HG03196 (cell line): ENCODE data around the gene FGA.
A peak's percentile ranks its signal among the peaks of the same experiment; 100 is the strongest.

Experiments used
- ATAC-seq: cut with Tn5 transposase; IDR thresholded peaks from one replicate; pipeline ENCODE4 v1.9.1; 2021; ENCODE audit not compliant: unreplicated experiment

FGA gene

GRCh38 chr4:154590329-154591006 is at the start of gene FGA:
Gene FGA (minus strand): TSS chr4:154590742. CDS start chr4:154590687, 55 bp downstream.
- no peak for ATAC-seq

GRCh38 chr4:154634058-154634457 is 43.5 kb upstream of the FGA start:
- no peak for ATAC-seq

- no peak for ATAC-seq
Measured at GRCh38 chr4:154631828-154632227, 41.3 kb upstream of the FGA start.

GRCh38 chr4:154630324-154630723 is 39.8 kb upstream of the FGA start:
- no peak for ATAC-seq

GRCh38 chr4:154626793-154627484 is 36.4 kb upstream of the FGA start:
- ATAC-seq = peak; percentile 97

- no peak for ATAC-seq
Measured at GRCh38 chr4:154625971-154626370, 35.4 kb upstream of the FGA start.

- no peak for ATAC-seq
Measured at GRCh38 chr4:154623995-154624394, 33.5 kb upstream of the FGA start.

GRCh38 chr4:154623436-154623835 is 32.9 kb upstream of the FGA start:
- no peak for ATAC-seq

- no peak for ATAC-seq
Measured at GRCh38 chr4:154622598-154622997, 32.1 kb upstream of the FGA start.

- ATAC-seq = no peak
Measured at GRCh38 chr4:154620111-154620510, 29.6 kb upstream of the FGA start.

- ATAC-seq = peak; percentile 69
Measured at GRCh38 chr4:154618708-154619315, 28.3 kb upstream of the FGA start.

- no peak for ATAC-seq
Measured at GRCh38 chr4:154617820-154618317, 27.3 kb upstream of the FGA start.

GRCh38 chr4:154616731-154617130 is 26.2 kb upstream of the FGA start:
- ATAC-seq = peak; percentile 96

- peak; percentile 4 for ATAC-seq
Measured at GRCh38 chr4:154616287-154616686, 25.7 kb upstream of the FGA start.

- ATAC-seq = no peak
Measured at GRCh38 chr4:154615211-154615610, 24.7 kb upstream of the FGA start.

GRCh38 chr4:154614306-154614705 is 23.8 kb upstream of the FGA start:
- no peak for ATAC-seq

- no peak for ATAC-seq
Measured at GRCh38 chr4:154612472-154613414, 22.2 kb upstream of the FGA start, which contains the start of gene FGG. Gene FGG (minus strand): TSS chr4:154612656. CDS start chr4:154612609, 47 bp downstream.

- ATAC-seq = no peak
Measured at GRCh38 chr4:154611833-154612232, 21.3 kb upstream of the FGA start.

GRCh38 chr4:154610582-154610981 is 20.0 kb upstream of the FGA start:
- ATAC-seq = no peak

- ATAC-seq = no peak
Measured at GRCh38 chr4:154609532-154609931, 19.0 kb upstream of the FGA start.
